Measurements from ENCODE around the gene INPP5A.

- TF ChIP-seq CTCF (IDR thresholded peaks at IDR 0.05 in 2 of 3, conservative IDR thresholded peaks at IDR 0.05 in 1 of 3; ENCODE audit: borderline replicate concordance in 1 of 3, insufficient read depth in 1 of 3, low read depth in 2 of 3, low read length in 2 of 3) (no peak), CBX3 (IDR thresholded peaks at IDR 0.05; ENCODE audit: low read depth) (no peak), ZNF274 (IDR thresholded peaks at IDR 0.05; ENCODE audit: low read depth, low read length) (no peak), EGR1 (IDR thresholded peaks at IDR 0.05; ENCODE audit: low read depth) (no peak), EZH2 (IDR thresholded peaks at IDR 0.05) (no peak), YY1 (IDR thresholded peaks at IDR 0.05; ENCODE audit: extremely low read depth, insufficient replicate concordance, low read depth, low read length) (no peak), POLR2AphosphoS5 (IDR thresholded peaks at IDR 0.05; ENCODE audit: low read depth, low read length) (no peak), MAX (IDR thresholded peaks at IDR 0.05) (no peak), EZH2phosphoT487 (IDR thresholded peaks at IDR 0.05; ENCODE audit: borderline replicate concordance) (no peak), REST (IDR thresholded peaks at IDR 0.05; ENCODE audit: low read depth) (no peak), ZFX (IDR thresholded peaks at IDR 0.05) (no peak), ELF1 (IDR thresholded peaks at IDR 0.05; ENCODE audit: borderline replicate concordance, low read depth) (no peak), POLR2A (IDR thresholded peaks at IDR 0.05; ENCODE audit: borderline replicate concordance, extremely low read depth, insufficient read depth, insufficient read length) (no peak)
Measured at GRCh38 chr10:132701099-132701845, 163.7 kb downstream of the INPP5A start.
